GM12891 (cell line): ENCODE data around the gene LMO7.

Experiments used
- PAX5 ChIP-seq: IDR thresholded peaks from 2 replicates; pipeline ENCODE4 v1.6.1; 2011; ENCODE audit warnings: low read length, moderate library complexity, mild to moderate bottlenecking; ENCODE audit not compliant: insufficient read depth, severe bottlenecking
- POLR2A ChIP-seq: IDR thresholded peaks from 2 replicates; pipeline ENCODE4 v1.6.1; 2011; ENCODE audit warnings: low read depth, low read length, control low read depth
- POLR2AphosphoS5 ChIP-seq: IDR thresholded peaks from 2 replicates; pipeline ENCODE4 v1.6.1; 2011; ENCODE audit warnings: low read depth, low read length, control low read depth
- POU2F2 ChIP-seq: IDR thresholded peaks from 2 replicates; pipeline ENCODE4 v1.6.1; 2011; ENCODE audit warnings: low read depth, mild to moderate bottlenecking, control low read depth, low read length, moderate library complexity
- SPI1 ChIP-seq: IDR thresholded peaks from 2 replicates; pipeline ENCODE4 v1.6.1; 2011; ENCODE audit warnings: low read depth, low read length, control low read depth
- TAF1 ChIP-seq: IDR thresholded peaks from 2 replicates; pipeline ENCODE4 v1.6.1; 2011; ENCODE audit warnings: low read depth, low read length, control low read depth

DNA sequence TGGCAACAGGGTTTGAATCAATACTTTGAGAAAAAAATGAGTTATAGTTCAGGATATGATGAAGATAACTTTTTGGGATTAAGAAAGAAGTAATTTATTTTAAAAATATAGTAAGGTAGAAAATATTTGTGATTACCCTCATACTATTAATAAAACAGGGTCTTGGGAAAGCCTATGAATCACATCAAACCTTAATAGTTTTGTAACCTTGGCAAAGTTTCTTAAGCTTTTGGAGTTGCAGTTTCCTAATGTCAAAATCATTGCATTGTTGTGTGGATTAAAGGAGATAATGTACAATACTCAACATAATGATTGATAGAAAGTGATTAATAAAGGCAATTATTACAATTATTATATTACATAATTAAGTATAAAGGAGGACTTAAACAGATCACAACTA lies 149.0 kb downstream of the LMO7 start:
- TF ChIP-seq POLR2A = no peak
- TF ChIP-seq SPI1 = no peak
- no peak for TF ChIP-seq TAF1
- no peak for TF ChIP-seq POLR2AphosphoS5
- no peak for TF ChIP-seq POU2F2
- TF ChIP-seq PAX5 = no peak
